K562 (cell line): ENCODE data around the gene SEPTIN2. TPM values are rescaled to one million over a fixed set of nuclear protein-coding genes. Genes with fewer than 3 reads are reported as not detected.
A peak's percentile ranks its signal among the peaks of the same experiment; 100 is the strongest.

ENCODE experiments used
- ATAC-seq: fragments of 200-7000 bp; cut with Tn5 transposase; 3 replicates; pipeline ENCODE4 v1.9.1; 2020; ENCODE audit warnings: moderate library complexity
- BruUV-seq: library from RNA; stranded (reverse); fragments of 400-500 nt; replicated peaks from 2 replicates; lab custom pipeline; 2021; lab: Mats Ljungman, UMichigan
- CTCF ChIA-PET: fragments of 300-600 bp; formaldehyde crosslinking; extraction: SDS; loops from one replicate; lab custom pipeline; 2021; ENCODE audit warnings: low intra/inter-chr PET ratio; lab: Yijun Ruan, JAX
- POLR2A ChIA-PET: fragments of 300-600, 350-650 bp; sonication (Branson Sonifier 250); formaldehyde crosslinking; extraction: SDS; loops from one replicate; lab custom pipeline; 2021; ENCODE audit warnings: antibody characterized with exemption, inconsistent platforms; lab: Yijun Ruan, JAX
- DNase-seq, 4 experiments: peaks; one replicate each; pipeline versions ENCODE4 v3.0.0 to v3.0.0-alpha.2; 2011 to 2018; ENCODE audit warnings: low spot score in 3 of 4, mixed read lengths in 3 of 4; ENCODE audit errors: extremely low read depth in 1 of 4
- FAIRE-seq: peaks from 2 replicates; lab custom pipeline; 2011; peaks lifted over from hg19 to GRCh38; lab: Jason Lieb, UNC
- H2AFZ ChIP-seq: 2 replicates; pipeline ENCODE4 v1.6.0; 2011; ENCODE audit warnings: low read depth, low read length, control low read depth, inconsistent platforms
- H3K27ac ChIP-seq: fragments of 200-600 bp; 3 replicates; pipeline ENCODE4 v1.8.0; 2011; ENCODE audit warnings: low read depth, mild to moderate bottlenecking, control low read depth, inconsistent platforms, low read length, moderate library complexity, mixed read lengths; ENCODE audit errors: extremely low read depth
- H3K27me3 ChIP-seq, 2 experiments: fragments of 300-600 bp in 1 of 2; 2 replicates in 1 of 2; 3 replicates in 1 of 2; pipeline versions ENCODE4 v1.6.0 to v1.8.0; 2011; ENCODE audit warnings: inconsistent platforms in 2 of 2, low read length in 2 of 2, mild to moderate bottlenecking in 1 of 2, mixed read lengths in 1 of 2, moderate library complexity in 1 of 2; ENCODE audit not compliant: control insufficient read depth in 2 of 2, insufficient read depth in 2 of 2
- H3K36me3 ChIP-seq: fragments of 300-600 bp; 3 replicates; pipeline ENCODE4 v1.8.0; 2011; ENCODE audit warnings: mild to moderate bottlenecking, low read length, inconsistent platforms; ENCODE audit not compliant: control insufficient read depth, insufficient read depth
- H3K4me1 ChIP-seq, 2 experiments: fragments of 200-600 bp in 1 of 2; replicated peaks in 1 of 2; 2 replicates in 1 of 2; 3 replicates in 1 of 2; pipeline versions ENCODE4 v1.5.1 to v1.8.0; 2011; ENCODE audit warnings: inconsistent platforms in 2 of 2, low read length in 2 of 2, mild to moderate bottlenecking in 1 of 2, mixed read lengths in 1 of 2, moderate library complexity in 1 of 2; ENCODE audit not compliant: control insufficient read depth in 2 of 2, insufficient read depth in 2 of 2
- H3K4me2 ChIP-seq: 2 replicates; pipeline ENCODE4 v1.6.1; 2011; ENCODE audit warnings: low read length, control low read depth, inconsistent platforms, mixed read lengths; ENCODE audit not compliant: insufficient read depth
- H3K4me3 ChIP-seq: fragments of 200-600 bp; sonication (generic), shearing (Covaris generic); 2 replicates; pipeline ENCODE4 v1.5.1; 2016; ENCODE audit warnings: control low read depth, inconsistent platforms
- H3K79me2 ChIP-seq: fragments of 200-600 bp; 3 replicates; pipeline ENCODE4 v1.8.0; 2011; ENCODE audit warnings: low read length, inconsistent platforms; ENCODE audit not compliant: control insufficient read depth, insufficient read depth
- H3K9ac ChIP-seq, 2 experiments: 2 replicates each; pipeline versions ENCODE4 v1.6.0 to v1.6.1; 2011; ENCODE audit warnings: low read depth in 2 of 2, low read length in 2 of 2, control low read depth in 1 of 2, inconsistent platforms in 1 of 2, mild to moderate bottlenecking in 1 of 2, mixed read lengths in 1 of 2; ENCODE audit not compliant: insufficient read depth in 1 of 2
- H3K9me1 ChIP-seq: one replicate; pipeline ENCODE4 v1.6.0; 2011; ENCODE audit warnings: inconsistent platforms, mild to moderate bottlenecking, low read length, moderate library complexity; ENCODE audit not compliant: control insufficient read depth, insufficient read depth
- H3K9me3 ChIP-seq: replicated peaks from 2 replicates; pipeline ENCODE4 v1.5.1; 2011; ENCODE audit warnings: low read depth, low read length, inconsistent platforms; ENCODE audit not compliant: control insufficient read depth, insufficient read depth
- H4K20me1 ChIP-seq: replicated peaks from 2 replicates; pipeline ENCODE4 v1.6.1; 2011; ENCODE audit warnings: low read length, inconsistent platforms, mixed read lengths; ENCODE audit not compliant: control insufficient read depth, insufficient read depth
- CEBPG ChIP-seq, 3 experiments: fragments of 200-800 bp in 1 of 3; sonication (Bioruptor generic) in 1 of 3; sonication (generic) in 1 of 3; formaldehyde crosslinking in 1 of 3; IDR thresholded peaks in 2 of 3; conservative IDR thresholded peaks in 1 of 3; 2 replicates each; pipeline versions ENCODE4 v1.6.1 to v1.8.0; 2016 to 2022; ENCODE audit warnings: missing compliant biosample characterization in 2 of 3, missing genetic modification characterization in 2 of 3, mild to moderate bottlenecking in 1 of 3, missing genetic modification reagents in 1 of 3
- LARP7 ChIP-seq: fragments of 450-650 bp; IDR thresholded peaks from 2 replicates; pipeline ENCODE4 v1.6.1; 2016
- MBD2 ChIP-seq: sonication (generic); IDR thresholded peaks from 2 replicates; pipeline ENCODE4 v1.6.1; 2016; ENCODE audit warnings: low read depth, borderline replicate concordance
- WGBS: fragments of 100-300 bp; shearing (Covaris generic); methylation state at CpG from one replicate; pipeline ENCODE4 v1.1.6; 2016; ENCODE audit warnings: low coverage, mixed read lengths; ENCODE audit not compliant: insufficient coverage; ENCODE audit errors: missing lambda C conversion rate; 5-methylcytosine and 5-hydroxymethylcytosine counted together
- in situ Hi-C: fragments of 300-500 bp; cut with MboI; formaldehyde crosslinking; loops from 4 replicates; pipeline ENCODE4 v1.15.0; 2018; ENCODE audit warnings: inconsistent platforms, mixed read lengths
- intact Hi-C: fragments of 100-400 bp; cut with micrococcal nuclease; formaldehyde crosslinking; loops from 2 replicates; pipeline ENCODE4 v1.14.2; 2022
- polyA plus RNA-seq, 8 experiments: library from polyadenylated mRNA; depleted of rRNA in 4 of 8; stranded (reverse) in 5 of 8; unstranded in 3 of 8; fragments of >200 nt; fragmentation: Nextera tagmentation in 2 of 8; fragmentation: Illumina TruSeq in 1 of 8; extraction: Ambion mirVana in 2 of 8; extraction: Trizol in 1 of 8; gene quantifications; 2 replicates each; pipeline versions ENCODE4 v1.2.1 to v1.2.3, GENCODE V29; 2011 to 2014; ENCODE audit warnings: inconsistent platforms in 1 of 8, missing spikeins in 1 of 8
- total RNA-seq, 7 experiments: library from RNA; depleted of rRNA in 6 of 7; stranded (reverse); fragments of >200 nt in 6 of 7; fragmentation: Illumina TruSeq in 2 of 7; extraction: Trizol in 2 of 7; gene quantifications; 2 replicates each; pipeline versions ENCODE4 v1.2.1 to v1.2.3, GENCODE V29; 2011 to 2021; ENCODE audit warnings: low replicate concordance in 1 of 7
- TF ChIP-seq, protein P1 (sequence below), 2 experiments: fragments of 450-650 bp in 1 of 2; sonication (generic) in 1 of 2; formaldehyde crosslinking in 1 of 2; IDR thresholded peaks in 1 of 2; conservative IDR thresholded peaks in 1 of 2; 2 replicates each; pipeline versions ENCODE4 v1.6.1 to v1.8.1; 2016 to 2023; ENCODE audit warnings: mild to moderate bottlenecking in 2 of 2, moderate library complexity in 2 of 2, inconsistent platforms in 1 of 2, missing genetic modification reagents in 1 of 2

The SEPTIN2 gene
- total and polyA plus RNA-seq, 9 of the 15 experiments (the other 6 are each of a cell fraction or from before 2014, with no cell fraction given) = 121 to 367 (median 166) TPM

DNA sequence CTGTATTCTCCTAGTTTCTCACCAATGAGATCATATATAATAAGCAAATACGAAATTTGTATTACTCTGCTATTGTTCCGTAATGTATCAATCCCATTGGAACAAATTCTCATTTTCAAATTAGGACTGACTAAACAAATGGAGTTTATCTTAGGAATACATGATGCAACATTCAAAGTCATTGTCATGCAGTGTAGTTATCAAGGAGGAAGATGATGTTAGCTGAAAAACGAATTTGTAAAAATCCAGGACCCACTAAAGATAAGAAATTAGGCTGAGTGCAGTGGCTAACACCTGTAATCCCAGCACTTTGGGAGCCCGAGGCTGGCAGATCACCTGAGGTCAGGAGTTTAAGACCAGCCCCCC is 14.9 kb downstream of the SEPTIN2 start:
- H3K4me2 ChIP-seq = no peak overlapping the region
- no peaks in the 10 kb centered on the region for H3K9me3 ChIP-seq
- no peak overlapping the region for H3K4me3 ChIP-seq
- POLR2A ChIA-PET = no interaction called here
- intact Hi-C loops = no loop called here
- FAIRE-seq (no peak), ATAC-seq (no peak), DNase-seq (no peak)
- no peak overlapping the region for H2AFZ ChIP-seq
- no peaks in the 10 kb centered on the region for H3K9me1 ChIP-seq
- peaks cover 24% of the 10 kb centered on the region for H3K79me2 ChIP-seq
- TF ChIP-seq, protein P1, sequence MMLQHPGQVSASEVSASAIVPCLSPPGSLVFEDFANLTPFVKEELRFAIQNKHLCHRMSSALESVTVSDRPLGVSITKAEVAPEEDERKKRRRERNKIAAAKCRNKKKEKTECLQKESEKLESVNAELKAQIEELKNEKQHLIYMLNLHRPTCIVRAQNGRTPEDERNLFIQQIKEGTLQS (IDR thresholded peaks at IDR 0.05) = peak; percentile 56; the same call in 1 of the 2 replicates
- TF ChIP-seq, protein P1 (CRISPR knock-in tag; conservative IDR thresholded peaks at IDR 0.05) = no peak
- no peak for TF ChIP-seq MBD2
- TF ChIP-seq CEBPG (CRISPR knock-in tag; IDR thresholded peaks at IDR 0.05) = no peak
- peak in 1 of 2 experiments; percentile 57; a peak in 3 of 4 replicates for TF ChIP-seq CEBPG (tag; conservative IDR thresholded peaks at IDR 0.05 in 1 of 2, IDR thresholded peaks at IDR 0.05 in 1 of 2)
- TF ChIP-seq LARP7 = no peak
- H3K27ac ChIP-seq = no peak overlapping the region
- 71% methylated on average over 4 of the region's 4 CpGs for WGBS
- in situ Hi-C loops = no loop called here
- CTCF ChIA-PET = no interaction called here
- no peaks in the 10 kb centered on the region for H3K27me3 ChIP-seq
- no peak overlapping the region for H3K9ac ChIP-seq
- no TSS peak for BruUV-seq
- H4K20me1 ChIP-seq = no peaks in the 10 kb centered on the region; the same call in 1 of the 2 replicates
- peaks cover 0 to 7% of the 10 kb centered on the region in 2 experiments; a peak in 3 of 5 replicates for H3K4me1 ChIP-seq
- H3K36me3 ChIP-seq = peaks cover 70% of the 10 kb centered on the region; the same call in 2 of the 3 replicates
